Coronary artery (tissue), 2 donors: ENCODE measurements around the gene TRIO.

Source experiments
- DNase-seq: peaks from one replicate; pipeline ENCODE4 v3.0.0-alpha.2; 2017; ENCODE audit warnings: low spot score
- H3K27ac ChIP-seq, 2 donors: fragments of 200-600 bp; sonication (generic); one replicate each; pipeline ENCODE4 v1.5.1; 2016 to 2019
- H3K4me3 ChIP-seq: fragments of 200-600 bp; sonication (generic); 2 replicates; pipeline ENCODE4 v1.5.1; 2016; ENCODE audit warnings: mild to moderate bottlenecking, moderate library complexity
- TF ChIP-seq, protein P1 (sequence below): fragments of 200-600 bp; sonication (generic); IDR thresholded peaks from one replicate; pipeline ENCODE4 v1.5.1; 2019; ENCODE audit warnings: antibody characterized with exemption

Gene TRIO

DNA sequence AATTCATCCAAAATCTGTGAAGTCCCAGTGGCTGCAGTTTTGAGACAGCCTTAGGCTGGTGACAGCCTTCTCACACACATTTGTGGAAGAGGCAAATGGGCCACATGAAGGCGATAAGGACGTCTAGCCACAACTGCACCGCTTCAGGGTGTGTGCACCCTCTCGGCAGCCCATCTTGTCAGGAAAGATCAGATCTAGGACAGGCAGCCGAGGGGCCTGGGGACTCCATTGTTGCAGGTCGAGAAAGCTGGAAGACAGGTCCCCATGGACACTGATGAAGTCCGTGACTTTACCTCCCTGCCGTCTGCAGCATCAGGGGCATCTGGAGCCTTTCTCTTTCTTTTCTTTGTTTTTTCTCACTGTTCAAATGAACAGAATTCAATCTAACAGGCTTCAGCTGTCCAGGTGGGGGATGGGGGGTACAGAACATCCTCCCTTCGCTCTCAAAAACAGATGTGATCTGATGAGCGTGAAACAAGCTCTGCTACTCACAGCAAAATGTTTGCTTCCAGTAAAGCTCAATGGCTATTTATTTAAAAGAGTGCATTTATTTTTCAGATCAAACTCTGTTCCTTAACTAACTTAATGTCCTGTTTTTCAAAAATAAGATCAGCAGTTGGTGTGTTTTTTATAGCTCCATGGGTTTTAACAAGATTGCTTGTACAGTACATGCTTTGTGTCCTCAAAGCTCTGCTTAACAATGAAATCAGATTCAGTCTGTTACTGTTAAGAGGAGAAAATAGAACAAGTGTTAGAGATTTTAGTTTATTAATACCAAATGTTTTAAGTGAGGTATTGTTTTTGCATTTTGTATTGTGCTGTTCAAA lies 326.6 kb downstream of the TRIO start:
- Histone ChIP-seq H3K4me3 (no peak overlapping the region), H3K27ac (no peak overlapping the region)
- DNase-seq: no peak
- TF ChIP-seq, protein P1, sequence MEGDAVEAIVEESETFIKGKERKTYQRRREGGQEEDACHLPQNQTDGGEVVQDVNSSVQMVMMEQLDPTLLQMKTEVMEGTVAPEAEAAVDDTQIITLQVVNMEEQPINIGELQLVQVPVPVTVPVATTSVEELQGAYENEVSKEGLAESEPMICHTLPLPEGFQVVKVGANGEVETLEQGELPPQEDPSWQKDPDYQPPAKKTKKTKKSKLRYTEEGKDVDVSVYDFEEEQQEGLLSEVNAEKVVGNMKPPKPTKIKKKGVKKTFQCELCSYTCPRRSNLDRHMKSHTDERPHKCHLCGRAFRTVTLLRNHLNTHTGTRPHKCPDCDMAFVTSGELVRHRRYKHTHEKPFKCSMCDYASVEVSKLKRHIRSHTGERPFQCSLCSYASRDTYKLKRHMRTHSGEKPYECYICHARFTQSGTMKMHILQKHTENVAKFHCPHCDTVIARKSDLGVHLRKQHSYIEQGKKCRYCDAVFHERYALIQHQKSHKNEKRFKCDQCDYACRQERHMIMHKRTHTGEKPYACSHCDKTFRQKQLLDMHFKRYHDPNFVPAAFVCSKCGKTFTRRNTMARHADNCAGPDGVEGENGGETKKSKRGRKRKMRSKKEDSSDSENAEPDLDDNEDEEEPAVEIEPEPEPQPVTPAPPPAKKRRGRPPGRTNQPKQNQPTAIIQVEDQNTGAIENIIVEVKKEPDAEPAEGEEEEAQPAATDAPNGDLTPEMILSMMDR: no peak

DNA sequence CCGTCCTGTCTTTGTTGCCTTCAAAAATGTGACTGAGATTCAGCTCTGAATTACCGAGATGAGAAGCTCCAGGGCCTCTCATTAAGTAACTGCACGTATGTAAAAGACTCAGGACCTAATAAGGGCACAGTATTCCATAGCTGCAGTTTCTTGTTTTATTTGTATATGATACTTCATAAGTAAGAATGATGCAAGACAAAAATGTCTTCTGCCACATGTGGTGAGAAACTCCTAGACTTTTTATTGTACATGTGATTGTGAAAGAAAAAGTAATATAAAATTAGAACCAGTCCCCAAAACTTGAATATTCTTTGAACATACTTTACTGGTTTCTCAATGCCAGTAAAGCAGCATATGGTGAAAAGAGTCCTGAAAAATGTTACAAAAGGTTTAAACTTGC lies 328.4 kb downstream of the TRIO start:
- Histone ChIP-seq H3K27ac (no peak overlapping the region), H3K4me3 (no peak overlapping the region)
- TF ChIP-seq, protein P1: no peak
- no peak for DNase-seq

DNA sequence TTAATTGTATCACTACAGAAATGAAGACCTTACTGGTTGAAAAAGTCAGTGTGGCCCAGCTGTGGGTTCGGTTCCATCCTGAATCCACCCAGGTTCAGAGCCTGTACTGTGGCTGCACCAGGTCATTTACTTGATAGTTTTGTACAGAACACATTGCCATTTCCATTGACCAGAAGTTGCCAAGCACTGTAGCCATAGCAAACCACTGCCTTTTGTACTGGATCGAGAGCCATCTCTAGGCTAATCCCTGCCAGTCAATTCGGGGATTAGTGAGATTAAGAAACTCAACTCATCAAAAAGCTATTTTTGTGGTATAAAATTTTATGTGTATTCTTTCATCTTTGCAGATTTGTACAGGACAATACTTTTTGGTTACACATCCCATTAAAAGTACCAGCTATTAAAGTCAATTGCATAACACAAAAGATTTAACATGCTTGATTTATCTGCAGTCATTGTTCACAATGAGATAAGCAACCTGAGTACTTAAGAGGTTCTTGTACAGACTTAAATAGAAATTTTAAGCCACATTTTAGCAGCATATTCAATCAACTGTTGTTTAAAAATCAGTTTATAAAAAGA lies 329.9 kb downstream of the TRIO start:
- Histone ChIP-seq H3K4me3 (no peak overlapping the region), H3K27ac (no peak overlapping the region)
- no peak for DNase-seq
- TF ChIP-seq, protein P1: no peak

DNA sequence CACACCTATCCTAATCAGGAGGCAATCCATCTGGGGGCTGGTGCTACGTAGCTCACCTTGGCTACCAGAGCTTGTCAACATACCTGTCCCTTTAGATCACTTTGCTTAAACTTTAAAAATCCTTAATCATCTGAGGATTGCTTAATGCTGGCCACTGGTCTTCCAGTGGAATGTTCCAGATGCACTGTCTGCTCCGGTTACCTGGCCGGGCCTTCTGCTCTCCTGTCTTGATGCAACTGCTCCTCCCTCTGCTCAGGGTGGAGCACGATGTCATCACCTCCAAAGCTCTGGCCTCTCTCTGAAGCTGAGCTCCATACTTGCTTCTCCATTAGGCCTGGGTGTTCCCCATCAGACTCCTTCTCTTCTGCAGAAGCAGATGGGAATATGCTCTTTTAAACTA lies 331.9 kb downstream of the TRIO start:
- no peak overlapping the region for H3K27ac ChIP-seq
- TF ChIP-seq, protein P1: no peak
- no peak overlapping the region for H3K4me3 ChIP-seq
- DNase-seq: no peak

DNA sequence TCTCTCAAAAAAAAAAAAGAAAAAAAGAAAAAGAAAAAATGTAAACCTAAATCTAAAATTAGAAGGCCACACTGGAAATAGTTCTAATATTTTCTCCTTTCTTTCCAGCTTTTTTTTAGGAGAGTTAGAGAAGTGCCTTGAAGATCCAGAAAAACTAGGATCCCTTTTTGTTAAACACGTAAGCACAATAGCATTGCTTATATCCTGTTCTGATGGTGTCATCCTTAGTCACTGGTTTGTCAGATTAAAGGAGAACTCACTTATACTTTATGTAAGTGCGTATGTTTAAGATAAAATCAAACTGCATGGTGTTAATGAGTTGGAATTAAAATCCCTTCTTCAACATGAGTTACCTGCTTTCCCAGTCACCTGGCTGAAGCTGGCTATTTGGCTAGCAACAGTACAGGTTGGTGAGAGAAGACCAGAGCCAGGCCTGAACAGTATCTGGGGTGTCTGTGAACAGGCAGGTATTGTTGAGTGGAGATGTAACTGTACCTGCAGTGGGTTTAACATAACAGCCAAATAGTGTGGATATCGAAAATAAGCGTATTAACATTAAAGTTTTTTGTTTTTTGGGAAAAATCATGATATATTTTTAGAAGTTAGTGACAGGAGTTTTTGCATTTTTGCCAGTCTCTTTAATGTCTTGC lies 333.8 kb downstream of the TRIO start:
- H3K4me3 ChIP-seq: no peak overlapping the region
- H3K27ac ChIP-seq: no peak overlapping the region
- no peak for DNase-seq
- TF ChIP-seq, protein P1: no peak

DNA sequence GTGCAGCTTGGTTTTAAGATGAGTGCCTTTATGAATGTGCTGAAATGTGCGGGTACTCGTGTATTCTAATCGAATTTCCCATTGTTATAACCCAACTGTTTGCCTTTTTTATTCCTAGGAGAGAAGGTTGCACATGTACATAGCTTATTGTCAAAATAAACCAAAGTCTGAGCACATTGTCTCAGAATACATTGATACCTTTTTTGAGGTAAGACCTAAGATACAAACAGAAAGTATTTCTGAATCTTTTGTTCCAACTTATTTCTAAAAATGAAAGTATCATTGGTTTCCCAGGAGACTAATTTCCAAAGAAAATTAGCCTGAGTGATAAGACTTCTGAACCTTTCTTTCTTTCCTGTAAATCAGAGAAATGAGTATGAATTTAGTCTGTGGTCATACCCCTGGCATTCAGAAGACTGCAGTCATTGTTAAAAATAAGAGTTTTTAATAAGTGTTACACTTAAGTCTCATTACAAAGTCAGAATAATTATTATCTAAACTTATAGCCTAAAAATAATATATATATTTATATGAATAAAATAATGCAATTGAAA lies 336.1 kb downstream of the TRIO start:
- TF ChIP-seq, protein P1: no peak
- no peak for DNase-seq
- Histone ChIP-seq H3K4me3 (no peak overlapping the region), H3K27ac (no peak overlapping the region)
